ENCODE results near the gene C2orf76.

The C2orf76 gene

GRCh38 chr2:119261493-119262225 is 105.0 kb downstream of the C2orf76 start:
- no peak for FAIRE-seq

- no peak for FAIRE-seq
These were observed 105.8 kb downstream of the C2orf76 start for GRCh38 chr2:119260646-119261492.

- FAIRE-seq = no peak
These were observed 107.3 kb downstream of the C2orf76 start for GRCh38 chr2:119259296-119259860.

- FAIRE-seq = no peak
These were observed 109.4 kb downstream of the C2orf76 start for GRCh38 chr2:119257198-119257597.

GRCh38 chr2:119256582-119256921 is 110.1 kb downstream of the C2orf76 start:
- no peak for FAIRE-seq

- no peak for FAIRE-seq
These were observed 110.7 kb downstream of the C2orf76 start for GRCh38 chr2:119255760-119256581.

GRCh38 chr2:119254601-119255080 is 112.0 kb downstream of the C2orf76 start:
- no peak for FAIRE-seq

- no peak for FAIRE-seq
These were observed 112.7 kb downstream of the C2orf76 start for GRCh38 chr2:119253760-119254600.

- peak; percentile 74 for FAIRE-seq
These were observed 113.4 kb downstream of the C2orf76 start for GRCh38 chr2:119253114-119253702.
